SK-N-MC (cell line): Measurements from ENCODE around the gene RAB7B.

Experiments
- EZH2 ChIP-seq: fragments of 200-600 bp; sonication (generic); IDR thresholded peaks from one replicate; pipeline ENCODE4 v1.6.1; 2017; ENCODE audit warnings: antibody characterized with exemption
- FOXP2 ChIP-seq: optimal IDR thresholded peaks from 2 replicates; pipeline ENCODE3; 2011; ENCODE audit warnings: mild to moderate bottlenecking, moderate library complexity; ENCODE audit not compliant: insufficient read depth; ENCODE audit errors: extremely low read length, control extremely low read depth
- POLR2AphosphoS5 ChIP-seq: IDR thresholded peaks from 2 replicates; pipeline ENCODE4 v1.6.1; 2012; ENCODE audit warnings: mild to moderate bottlenecking, low read depth, low read length, borderline replicate concordance

GRCh38 chr1:206004826-206005225 is 1.6 kb upstream of the RAB7B start:
- TF ChIP-seq EZH2 (no peak), POLR2AphosphoS5 (no peak), FOXP2 (no peak)
